GM19193 (cell line): ENCODE measurements around the gene TNFRSF13B.
A peak's percentile ranks its signal among the peaks of the same experiment; 100 is the strongest.

Experiments
- POLR2A ChIP-seq: IDR thresholded peaks from 4 replicates; pipeline ENCODE4 v1.6.1; 2011; ENCODE audit not compliant: insufficient read depth, insufficient read length; ENCODE audit errors: extremely low read depth

Gene TNFRSF13B

DNA sequence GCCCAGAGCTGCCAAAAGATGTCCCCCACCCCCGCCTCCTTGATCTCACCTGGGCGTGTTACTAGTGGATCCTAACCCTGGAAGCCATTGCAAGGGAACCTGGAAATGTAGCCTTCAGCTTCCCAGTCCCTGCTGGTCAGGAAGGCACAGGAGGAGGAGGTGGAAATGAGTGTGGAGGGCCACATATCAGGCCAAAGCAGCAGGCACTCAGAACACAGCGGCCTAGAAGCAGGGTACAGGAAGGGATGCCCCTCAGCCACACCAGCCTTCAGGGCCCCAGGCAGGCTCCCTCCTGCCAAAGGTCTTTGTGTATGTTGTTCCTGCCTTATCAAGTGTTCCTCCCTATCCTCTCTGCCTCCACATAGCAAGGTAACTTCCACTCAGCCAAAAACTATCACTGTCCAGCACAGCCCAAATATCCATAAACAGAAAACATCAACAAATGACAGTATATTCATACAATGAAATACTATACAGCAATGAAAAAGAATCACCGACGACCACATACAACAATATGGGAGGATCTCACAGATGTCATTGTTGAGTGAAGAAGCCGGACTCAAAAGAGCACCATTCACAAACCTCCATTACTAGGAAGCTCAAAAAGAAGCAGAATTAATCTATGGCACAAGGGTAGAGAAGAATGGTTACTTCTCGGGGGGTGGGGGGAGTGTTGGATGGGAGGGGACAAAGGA, 28.2 kb upstream of the TNFRSF13B start:
- TF ChIP-seq POLR2A: no peak

GRCh38 chr17:16997514-16998429, 25.9 kb upstream of the TNFRSF13B start:
- TF ChIP-seq POLR2A: no peak

DNA sequence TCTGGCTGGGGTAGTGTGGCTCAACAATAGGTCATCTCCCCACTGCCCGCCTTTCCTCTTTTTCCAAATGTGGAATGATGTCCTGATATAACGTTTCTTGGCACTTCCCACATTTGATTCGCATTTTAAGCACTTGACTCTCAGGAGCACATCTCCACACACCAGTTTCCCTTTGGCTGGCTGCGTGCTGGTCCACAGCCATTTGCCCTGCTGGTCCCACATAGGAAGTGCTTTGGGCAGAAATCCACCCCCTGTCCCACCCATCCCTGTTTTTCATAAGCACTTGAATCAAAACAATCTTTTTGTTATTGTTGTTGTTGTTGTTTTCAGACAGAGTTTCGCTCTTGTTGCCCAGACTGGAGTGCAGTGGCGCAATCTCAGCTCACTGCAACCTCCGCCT, 24.0 kb upstream of the TNFRSF13B start:
- no peak for TF ChIP-seq POLR2A

- TF ChIP-seq POLR2A: no peak
Observed at GRCh38 chr17:16994631-16995030, 22.7 kb upstream of the TNFRSF13B start.

DNA sequence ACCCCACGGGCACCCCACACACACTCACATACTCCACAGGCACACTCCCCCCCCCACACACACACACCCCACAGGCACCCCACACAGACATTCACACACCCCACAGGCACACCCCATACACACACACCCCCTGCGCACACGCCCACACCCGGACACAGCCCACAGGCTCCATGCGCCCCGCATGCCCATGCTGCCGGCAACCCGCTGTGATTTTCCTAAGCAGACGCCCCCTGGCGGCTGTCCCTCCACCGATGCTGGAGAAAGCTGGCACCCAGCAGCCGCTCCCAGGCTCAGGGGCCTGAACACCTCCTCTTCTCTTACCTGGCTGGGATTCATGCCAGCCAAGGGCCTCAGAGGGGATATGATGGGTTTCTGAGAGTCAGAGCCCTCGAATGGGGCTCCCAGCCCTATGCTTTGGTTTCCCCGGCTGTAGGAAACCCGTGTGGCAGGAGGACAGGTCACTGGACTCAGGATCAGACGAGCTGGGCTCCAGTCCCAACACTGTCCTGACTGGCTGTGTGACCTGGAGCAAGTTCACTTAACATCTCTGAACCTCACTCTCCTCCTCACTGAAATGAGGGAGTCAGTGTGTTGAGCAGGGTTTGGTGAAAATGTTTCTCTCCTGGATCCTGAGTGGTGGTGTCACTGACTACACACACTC, 19.6 kb upstream of the TNFRSF13B start:
- no peak for TF ChIP-seq POLR2A

GRCh38 chr17:16989953-16990860, 18.3 kb upstream of the TNFRSF13B start:
- TF ChIP-seq POLR2A: no peak

- no peak for TF ChIP-seq POLR2A
Observed at GRCh38 chr17:16989230-16989952, 17.5 kb upstream of the TNFRSF13B start.

- TF ChIP-seq POLR2A: no peak
Observed at GRCh38 chr17:16988749-16989229, 16.9 kb upstream of the TNFRSF13B start.

GRCh38 chr17:16987830-16988601, 16.1 kb upstream of the TNFRSF13B start:
- TF ChIP-seq POLR2A: peak; percentile 77

GRCh38 chr17:16987066-16987829, 15.3 kb upstream of the TNFRSF13B start:
- no peak for TF ChIP-seq POLR2A

GRCh38 chr17:16986391-16986790, 14.5 kb upstream of the TNFRSF13B start:
- TF ChIP-seq POLR2A: no peak

GRCh38 chr17:16981928-16982327, 10.0 kb upstream of the TNFRSF13B start:
- TF ChIP-seq POLR2A: no peak

GRCh38 chr17:16980813-16981731, 9.2 kb upstream of the TNFRSF13B start:
- TF ChIP-seq POLR2A: peak; percentile 66
